ENCODE measurements around the gene POLRMT.

- TF ChIP-seq PBX3 (CRISPR knock-in tag; IDR thresholded peaks at IDR 0.05) (no peak), ZNF529 (tag by site-specific recombination; IDR thresholded peaks at IDR 0.05; ENCODE audit: insufficient replicate concordance) (no peak), ZBTB10 (tag by site-specific recombination; IDR thresholded peaks at IDR 0.05) (no peak), CTCF (tag by site-specific recombination; IDR thresholded peaks at IDR 0.05) (no peak), SALL2 (tag by site-specific recombination; IDR thresholded peaks at IDR 0.05; ENCODE audit: borderline replicate concordance) (no peak), ZNF843 (tag by site-specific recombination; IDR thresholded peaks at IDR 0.05) (no peak), SCRT1 (tag by site-specific recombination; IDR thresholded peaks at IDR 0.05; ENCODE audit: borderline replicate concordance) (no peak)
These were observed 12.8 kb upstream of the POLRMT start for GRCh38 chr19:645912-646778.
